ENCODE measurements around the gene POLR3B. TPM values are rescaled to one million over a fixed set of nuclear protein-coding genes. Genes with fewer than 3 reads are reported as not detected.

Gene POLR3B
- total RNA-seq, 4 donors from 2014 or later: 5.1 to 10.7 (median 7.4) TPM

GRCh38 chr12:106511365-106511764, 153.8 kb downstream of the POLR3B start:
- H3K4me1 ChIP-seq: no peaks in the 10 kb centered on the region
- H3K27me3 ChIP-seq: no peaks in the 10 kb centered on the region
- no peak for TF ChIP-seq POLR2A (IDR thresholded peaks at IDR 0.05)
- TF ChIP-seq CTCF (IDR thresholded peaks at IDR 0.05): no peak
- peaks cover 0 to 5% (median 0%) of the 10 kb centered on the region in 3 donors for H3K36me3 ChIP-seq
- H3K9me3 ChIP-seq: no peaks in the 10 kb centered on the region
- H3K27ac ChIP-seq: no peak overlapping the region
- no peak for DNase-seq
- no peak overlapping the region for H3K4me3 ChIP-seq

- Histone ChIP-seq H3K27ac (no peak overlapping the region), H3K9me3 (no peaks in the 10 kb centered on the region), H3K27me3 (no peaks in the 10 kb centered on the region), H3K36me3 (no peaks in the 10 kb centered on the region), H3K4me3 (no peak overlapping the region), H3K4me1 (no peaks in the 10 kb centered on the region)
- TF ChIP-seq CTCF (IDR thresholded peaks at IDR 0.05): no peak
- TF ChIP-seq POLR2A (IDR thresholded peaks at IDR 0.05): no peak
- no peak for DNase-seq
Observed at GRCh38 chr12:106517314-106517713, 159.8 kb downstream of the POLR3B start.

GRCh38 chr12:106519607-106520021, 162.1 kb downstream of the POLR3B start:
- H3K27me3 ChIP-seq: no peaks in the 10 kb centered on the region
- H3K9me3 ChIP-seq: no peaks in the 10 kb centered on the region
- TF ChIP-seq POLR2A (IDR thresholded peaks at IDR 0.05): no peak
- TF ChIP-seq CTCF (IDR thresholded peaks at IDR 0.05): no peak
- H3K27ac ChIP-seq: no peak overlapping the region
- no peak for DNase-seq
- H3K4me1 ChIP-seq: no peaks in the 10 kb centered on the region
- H3K4me3 ChIP-seq: no peak overlapping the region
- H3K36me3 ChIP-seq: no peaks in the 10 kb centered on the region

- no peak for DNase-seq
- Histone ChIP-seq H3K4me1 (no peaks in the 10 kb centered on the region), H3K9me3 (no peaks in the 10 kb centered on the region), H3K4me3 (no peak overlapping the region), H3K27ac (no peak overlapping the region), H3K36me3 (no peaks in the 10 kb centered on the region), H3K27me3 (no peaks in the 10 kb centered on the region)
- no peak for TF ChIP-seq CTCF (IDR thresholded peaks at IDR 0.05)
- TF ChIP-seq POLR2A (IDR thresholded peaks at IDR 0.05): no peak
Observed at GRCh38 chr12:106521901-106522300, 164.4 kb downstream of the POLR3B start.

GRCh38 chr12:106522708-106523107, 165.2 kb downstream of the POLR3B start:
- H3K27me3 ChIP-seq: no peaks in the 10 kb centered on the region
- no peaks in the 10 kb centered on the region for H3K9me3 ChIP-seq
- H3K27ac ChIP-seq: no peak overlapping the region
- H3K4me1 ChIP-seq: no peaks in the 10 kb centered on the region
- TF ChIP-seq CTCF (IDR thresholded peaks at IDR 0.05): no peak
- no peak for TF ChIP-seq POLR2A (IDR thresholded peaks at IDR 0.05)
- DNase-seq: no peak
- H3K4me3 ChIP-seq: no peak overlapping the region
- no peaks in the 10 kb centered on the region for H3K36me3 ChIP-seq

- H3K4me1 ChIP-seq: no peaks in the 10 kb centered on the region
- TF ChIP-seq POLR2A (IDR thresholded peaks at IDR 0.05) (no peak), CTCF (IDR thresholded peaks at IDR 0.05) (no peak)
- no peak for DNase-seq
Observed at GRCh38 chr12:106527356-106527755, 169.8 kb downstream of the POLR3B start.

More at GRCh38 chr12:106527356-106527755, 169.8 kb downstream of the POLR3B start:
- Histone ChIP-seq H3K27ac (no peak overlapping the region), H3K36me3 (no peaks in the 10 kb centered on the region), H3K27me3 (no peaks in the 10 kb centered on the region), H3K4me3 (no peak overlapping the region), H3K9me3 (no peaks in the 10 kb centered on the region)
